Adrenal gland (tissue), 12 donors: ENCODE measurements around the gene PAPOLA. TPM values are rescaled to one million over a fixed set of nuclear protein-coding genes. Genes with fewer than 3 reads are reported as not detected.
A peak's percentile ranks its signal among the peaks of the same experiment; 100 is the strongest.

Experiments used
- DNase-seq, 7 donors: peaks; one replicate each; pipeline ENCODE4 v3.0.0-alpha.2; 2019 to 2020
- H3K27ac ChIP-seq, 5 donors: fragments of 200-600 bp; sonication (generic) in 4 of 5; 1 replicate in 3 of 5; 2 replicates in 2 of 5; pipeline versions ENCODE4 v1.5.1 to v1.8.0; 2016 to 2020; ENCODE audit warnings: mild to moderate bottlenecking in 1 of 5
- H3K27me3 ChIP-seq: fragments of 200-600 bp; 2 replicates; pipeline ENCODE4 v1.8.0; 2021
- H3K36me3 ChIP-seq, 2 donors: fragments of 200-600 bp; replicated peaks in 1 of 2; 1 replicate in 1 of 2; 2 replicates in 1 of 2; pipeline versions ENCODE4 v1.5.1 to v1.8.0; 2018 to 2022
- H3K4me1 ChIP-seq, 2 donors: fragments of 200-600 bp; replicated peaks in 1 of 2; 1 replicate in 1 of 2; 2 replicates in 1 of 2; pipeline versions ENCODE4 v1.5.1 to v1.8.0; 2018 to 2021
- H3K4me3 ChIP-seq, 4 donors: fragments of 200-600 bp; sonication (generic) in 3 of 4; one replicate each; pipeline ENCODE4 v1.5.1; 2016 to 2018
- H3K9me3 ChIP-seq, 3 donors: fragments of 200-600 bp; sonication (generic) in 1 of 3; replicated peaks in 1 of 3; 1 replicate in 2 of 3; 2 replicates in 1 of 3; pipeline versions ENCODE4 v1.5.1 to v1.8.0; 2016 to 2021
- CTCF ChIP-seq, 6 experiments: fragments of 450-650 bp in 4 of 6; fragments of 200-600 bp in 2 of 6; sonication (generic) in 1 of 6; IDR thresholded peaks; 1 replicate in 5 of 6; 2 replicates in 1 of 6; pipeline versions ENCODE4 v1.5.1 to v1.8.0; 2016 to 2021; ENCODE audit warnings: antibody characterized with exemption in 6 of 6, mild to moderate bottlenecking in 2 of 6, moderate library complexity in 1 of 6
- POLR2A ChIP-seq, 2 donors: fragments of 450-650 bp; IDR thresholded peaks; one replicate each; pipeline ENCODE4 v1.6.1; 2017; ENCODE audit warnings: antibody characterized with exemption in 2 of 2, mild to moderate bottlenecking in 2 of 2, moderate library complexity in 1 of 2
- WGBS, 4 donors: extraction: QIAGEN DNeasy Blood & Tissue Kit in 2 of 4; methylation state at CpG; one replicate each; pipeline versions ENCODE4 v1.1.5 to v1.1.7; 2013 to 2017; 5-methylcytosine and 5-hydroxymethylcytosine counted together
- intact Hi-C, 2 donors: fragments of 100-400 bp; cut with DNase I; formaldehyde crosslinking; loops; one replicate each; pipeline versions ENCODE4 v1.14.1 to v1.15.0; 2022 to 2023
- polyA plus RNA-seq, 3 donors: library from polyadenylated mRNA; stranded (reverse); fragments of 200-250 nt in 2 of 3; fragments of 350-450 nt in 1 of 3; fragmentation: Illumina TruSeq in 1 of 3; extraction: RNeasy Lipid Tissue Mini Kit (QIAGEN cat#74804) in 1 of 3; gene quantifications; one replicate each; pipeline ENCODE4 v1.2.3, GENCODE V29; 2013 to 2014
- total RNA-seq, 9 donors: library from RNA; depleted of rRNA in 4 of 9; stranded (reverse); fragments of >200 nt in 4 of 9; fragments of 120-200 nt in 1 of 9; fragmentation: NEBNext Ultra II Directional in 1 of 9; extraction: Animal tissue kit (Norgen Biotek cat#: 25700) in 1 of 9; gene quantifications; one replicate each; pipeline versions ENCODE4 v1.1.0 to v1.2.4, GENCODE V29; 2013 to 2023
- donor health status: healthy with polysubstance abuse.
- donor health status: Bipolar disorder and iron deficiency.
- donor health status: DM: yes; HTN: yes; CAD: no.
- donor health status: DM: no; HTN: no; CAD: no.
- donor health status: DM: no; HTN: no; CAD: no.
- donor health status: DM: yes; HTN: yes; CAD: no.

The PAPOLA gene
- total and polyA plus RNA-seq, 12 donors: 63.3 to 205 (median 156) TPM

- H3K9me3 ChIP-seq: no peaks in the 10 kb centered on the region
- H3K36me3 ChIP-seq: no peaks in the 10 kb centered on the region
- H3K4me3 ChIP-seq: no peak overlapping the region
- TF ChIP-seq POLR2A (IDR thresholded peaks at IDR 0.05) (no peak), CTCF (IDR thresholded peaks at IDR 0.05) (no peak)
- WGBS, 4 donors: 71 to 84% (median 75%) methylated on average over 2 to 3 of the region's 3 CpGs
- DNase-seq: peak in 2 of 7 donors; percentile 1 to 13
- H3K27ac ChIP-seq: no peak overlapping the region
- H3K4me1 ChIP-seq: peaks cover 0 to 9% of the 10 kb centered on the region in 2 donors
- intact Hi-C loops: no loop called here
- peaks cover 21% of the 10 kb centered on the region for H3K27me3 ChIP-seq
Measured at GRCh38 chr14:96589577-96589976, 87.4 kb downstream of the PAPOLA start.

- TF ChIP-seq POLR2A (IDR thresholded peaks at IDR 0.05): no peak
- TF ChIP-seq CTCF (IDR thresholded peaks at IDR 0.05): no peak
- H3K4me3 ChIP-seq: no peak overlapping the region
- H3K27me3 ChIP-seq: peaks cover 15% of the 10 kb centered on the region
- H3K36me3 ChIP-seq: no peaks in the 10 kb centered on the region
- peaks cover 0 to 9% of the 10 kb centered on the region in 2 donors for H3K4me1 ChIP-seq
- DNase-seq: peak in 2 of 7 donors; percentile 2 to 13
- H3K9me3 ChIP-seq: no peaks in the 10 kb centered on the region
- H3K27ac ChIP-seq: no peak overlapping the region
- intact Hi-C loops: no loop called here
- WGBS, 4 donors: 77 to 86% (median 79%) methylated on average over 8 to 9 of the region's 9 CpGs
Measured at GRCh38 chr14:96590190-96590864, 88.1 kb downstream of the PAPOLA start.

DNA sequence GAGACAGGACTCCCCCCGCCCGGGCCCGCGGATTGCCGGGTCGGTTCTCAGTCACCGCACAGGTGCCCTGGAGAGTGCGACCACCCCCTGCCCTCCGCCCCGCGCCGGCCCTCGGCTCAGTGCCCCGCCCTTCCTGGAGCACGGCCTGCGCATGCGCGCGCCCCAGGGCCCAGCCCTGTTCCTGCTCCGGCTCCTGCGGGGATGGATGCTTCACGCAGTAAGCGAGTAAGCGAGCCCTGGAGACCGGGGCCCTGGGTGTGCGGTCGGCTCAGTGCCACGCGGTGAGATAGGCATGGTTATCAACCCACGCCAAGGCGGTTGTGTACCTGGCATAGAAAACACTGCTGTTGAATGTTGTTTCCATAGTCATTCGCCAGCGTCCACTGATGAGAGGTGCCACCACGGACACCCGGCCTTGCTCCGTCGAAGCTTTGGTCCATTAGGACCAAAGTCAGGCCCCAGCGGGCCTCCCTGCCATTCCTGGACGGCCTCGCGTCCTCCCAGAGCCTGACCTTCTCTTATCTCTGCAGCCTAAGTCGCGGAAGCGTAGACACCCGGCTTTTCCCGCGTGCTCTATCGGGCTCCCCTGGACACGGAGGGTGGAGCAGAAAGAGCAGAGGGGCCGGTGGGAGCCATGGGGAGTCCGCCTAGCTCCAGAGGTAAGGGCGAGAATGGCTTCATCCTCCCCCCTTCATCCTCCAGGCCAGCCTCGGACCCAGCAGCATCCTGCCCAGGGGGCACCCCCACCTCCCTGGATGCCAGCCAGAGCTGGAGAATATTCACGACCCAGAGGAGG, 90.6 kb downstream of the PAPOLA start:
- Histone ChIP-seq H3K36me3 (no peaks in the 10 kb centered on the region), H3K27ac (no peak overlapping the region), H3K4me1 (peaks cover 0 to 9% of the 10 kb centered on the region in 2 donors), H3K9me3 (no peaks in the 10 kb centered on the region), H3K4me3 (peak overlapping the region in 1 of 4 donors; percentile 41), H3K27me3 (peaks cover 13% of the 10 kb centered on the region)
- TF ChIP-seq CTCF (IDR thresholded peaks at IDR 0.05) (no peak), POLR2A (IDR thresholded peaks at IDR 0.05) (no peak)
- WGBS, 4 donors: 4 to 9% (median 5%) methylated on average over 5 to 54 of the region's 54 CpGs
- intact Hi-C loops: no loop called here
- peak in 4 of 7 donors; percentile 16 to 39 (median 34) for DNase-seq

- Histone ChIP-seq H3K27me3 (peaks cover 16% of the 10 kb centered on the region), H3K27ac (no peak overlapping the region), H3K36me3 (no peaks in the 10 kb centered on the region), H3K9me3 (no peaks in the 10 kb centered on the region), H3K4me3 (no peak overlapping the region), H3K4me1 (peaks cover 0 to 9% of the 10 kb centered on the region in 2 donors)
- 68 to 78% (median 71%) methylated on average over 6 of the region's 6 CpGs for WGBS, 4 donors
- intact Hi-C loops: no loop called here
- TF ChIP-seq POLR2A (IDR thresholded peaks at IDR 0.05): no peak
- no peak for TF ChIP-seq CTCF (IDR thresholded peaks at IDR 0.05)
- DNase-seq: no peak
Measured at GRCh38 chr14:96594961-96595360, 92.8 kb downstream of the PAPOLA start.
